HepG2 (cell line): ENCODE data around the gene NTN5. TPM values are rescaled to one million over a fixed set of nuclear protein-coding genes. Genes with fewer than 3 reads are reported as not detected.

ENCODE experiments used
- DNMT3B ChIP-seq: conservative IDR thresholded peaks from 2 replicates; pipeline ENCODE4 v1.6.1; 2016; ENCODE audit warnings: missing biosample characterization, control low read depth
- EP300 ChIP-seq, 3 experiments: sonication (generic) in 1 of 3; formaldehyde crosslinking in 1 of 3; IDR thresholded peaks; 2 replicates each; pipeline versions ENCODE4 v1.5.1 to v1.6.1; 2011 to 2020; ENCODE audit warnings: low read depth in 2 of 3, low read length in 2 of 3, borderline replicate concordance in 1 of 3, improper control_type of control experiment in 1 of 3, mild to moderate bottlenecking in 1 of 3, missing genetic modification reagents in 1 of 3, moderate library complexity in 1 of 3
- HOXA3 ChIP-seq: sonication (generic); formaldehyde crosslinking; IDR thresholded peaks from 2 replicates; pipeline ENCODE4 v1.5.0; 2020; ENCODE audit warnings: missing genetic modification reagents
- KLF16 ChIP-seq, 2 experiments: sonication (generic) in 1 of 2; formaldehyde crosslinking in 1 of 2; IDR thresholded peaks; 2 replicates each; pipeline versions ENCODE4 v1.6.1 to v1.8.0; 2016 to 2023; ENCODE audit warnings: missing genetic modification reagents in 2 of 2, missing compliant biosample characterization in 1 of 2
- MIER3 ChIP-seq: IDR thresholded peaks from 2 replicates; pipeline ENCODE4 v1.6.1; 2016; ENCODE audit warnings: missing compliant biosample characterization, borderline replicate concordance
- SCMH1 ChIP-seq: sonication (generic); formaldehyde crosslinking; IDR thresholded peaks from 2 replicates; pipeline ENCODE4 v1.9.0; 2021; ENCODE audit warnings: missing genetic modification reagents, mild to moderate bottlenecking, borderline replicate concordance
- SP1 ChIP-seq, 2 experiments: fragments of 450-650 bp in 1 of 2; sonication (generic) in 1 of 2; formaldehyde crosslinking in 1 of 2; IDR thresholded peaks; 2 replicates each; pipeline versions ENCODE4 v1.4.0 to v1.6.1; 2016 to 2020; ENCODE audit warnings: missing genetic modification reagents in 1 of 2
- TARDBP ChIP-seq: sonication (generic); formaldehyde crosslinking; IDR thresholded peaks from 2 replicates; pipeline ENCODE4 v1.8.0; 2022; ENCODE audit warnings: mild to moderate bottlenecking, missing genetic modification reagents
- TEAD3 ChIP-seq: optimal IDR thresholded peaks from 2 replicates; pipeline ENCODE3; 2016; ENCODE audit warnings: borderline replicate concordance
- ZNF17 ChIP-seq: sonication (generic); formaldehyde crosslinking; IDR thresholded peaks from 2 replicates; pipeline ENCODE4 v1.5.0; 2020; ENCODE audit warnings: mild to moderate bottlenecking, missing genetic modification reagents
- ZNF234 ChIP-seq: sonication (generic); formaldehyde crosslinking; conservative IDR thresholded peaks from 2 replicates; pipeline ENCODE4 v1.5.1; 2020; ENCODE audit warnings: mild to moderate bottlenecking, missing genetic modification reagents
- ZNF263 ChIP-seq: sonication (generic); formaldehyde crosslinking; IDR thresholded peaks from 2 replicates; pipeline ENCODE4 v1.4.0; 2020; ENCODE audit warnings: missing genetic modification reagents
- ZNF326 ChIP-seq: sonication (generic); formaldehyde crosslinking; IDR thresholded peaks from 2 replicates; pipeline ENCODE4 v1.4.0; 2020; ENCODE audit warnings: missing genetic modification reagents, borderline replicate concordance
- ZNF501 ChIP-seq: sonication (generic); formaldehyde crosslinking; IDR thresholded peaks from 2 replicates; pipeline ENCODE4 v1.5.1; 2020; ENCODE audit warnings: mild to moderate bottlenecking, moderate library complexity, missing genetic modification reagents
- ZNF552 ChIP-seq: sonication (generic); formaldehyde crosslinking; IDR thresholded peaks from 2 replicates; pipeline ENCODE4 v1.9.0; 2022; ENCODE audit warnings: missing genetic modification reagents, mild to moderate bottlenecking, borderline replicate concordance
- ZNF605 ChIP-seq: sonication (generic); formaldehyde crosslinking; IDR thresholded peaks from 2 replicates; pipeline ENCODE4 v1.8.0; 2022; ENCODE audit warnings: mild to moderate bottlenecking, missing genetic modification reagents
- ZNF746 ChIP-seq: sonication (generic); formaldehyde crosslinking; IDR thresholded peaks from 2 replicates; pipeline ENCODE4 v1.8.0; 2022; ENCODE audit warnings: mild to moderate bottlenecking, missing genetic modification reagents
- ZNF891 ChIP-seq: sonication (generic); formaldehyde crosslinking; IDR thresholded peaks from 2 replicates; pipeline ENCODE4 v1.5.0; 2020; ENCODE audit warnings: mild to moderate bottlenecking, missing genetic modification reagents
- polyA plus RNA-seq, 8 experiments: library from polyadenylated mRNA; depleted of rRNA in 3 of 8; stranded (reverse) in 7 of 8; unstranded in 1 of 8; fragments of >200 nt; fragmentation: Illumina TruSeq in 4 of 8; extraction: Trizol in 4 of 8; gene quantifications; 2 replicates each; pipeline versions ENCODE4 v1.2.1 to v1.2.3, GENCODE V29; 2011 to 2016; ENCODE audit warnings: low read depth in 4 of 8, missing spikeins in 1 of 8, mixed read lengths in 1 of 8; ENCODE audit not compliant: insufficient read depth in 1 of 8
- total RNA-seq, 5 experiments: library from RNA; depleted of rRNA; stranded (reverse); fragments of >200 nt; fragmentation: Illumina TruSeq; extraction: Trizol; gene quantifications; 2 replicates each; pipeline ENCODE4 v1.2.3, GENCODE V29; 2016; ENCODE audit warnings: low read depth in 1 of 5
- TF ChIP-seq, protein P1 (sequence below): IDR thresholded peaks from 2 replicates; pipeline ENCODE4 v1.6.1; 2016; ENCODE audit warnings: low read depth
- TF ChIP-seq, protein P2 (sequence below): sonication (generic); formaldehyde crosslinking; IDR thresholded peaks from 2 replicates; pipeline ENCODE4 v1.5.1; 2020; ENCODE audit warnings: missing genetic modification reagents, mild to moderate bottlenecking, borderline replicate concordance
- TF ChIP-seq, protein P3 (sequence below): sonication (generic); IDR thresholded peaks from 2 replicates; pipeline ENCODE4 v1.6.1; 2016; ENCODE audit warnings: low read depth, borderline replicate concordance
- TF ChIP-seq, protein P4 (sequence below): sonication (generic); formaldehyde crosslinking; IDR thresholded peaks from 2 replicates; pipeline ENCODE4 v1.4.0; 2020; ENCODE audit warnings: missing genetic modification reagents

NTN5 gene
- total and polyA plus RNA-seq, 2 of the 13 experiments (the other 11 are each of a cell fraction or from before 2014, with no cell fraction given), result 0.05 TPM; not detected in 1

DNA sequence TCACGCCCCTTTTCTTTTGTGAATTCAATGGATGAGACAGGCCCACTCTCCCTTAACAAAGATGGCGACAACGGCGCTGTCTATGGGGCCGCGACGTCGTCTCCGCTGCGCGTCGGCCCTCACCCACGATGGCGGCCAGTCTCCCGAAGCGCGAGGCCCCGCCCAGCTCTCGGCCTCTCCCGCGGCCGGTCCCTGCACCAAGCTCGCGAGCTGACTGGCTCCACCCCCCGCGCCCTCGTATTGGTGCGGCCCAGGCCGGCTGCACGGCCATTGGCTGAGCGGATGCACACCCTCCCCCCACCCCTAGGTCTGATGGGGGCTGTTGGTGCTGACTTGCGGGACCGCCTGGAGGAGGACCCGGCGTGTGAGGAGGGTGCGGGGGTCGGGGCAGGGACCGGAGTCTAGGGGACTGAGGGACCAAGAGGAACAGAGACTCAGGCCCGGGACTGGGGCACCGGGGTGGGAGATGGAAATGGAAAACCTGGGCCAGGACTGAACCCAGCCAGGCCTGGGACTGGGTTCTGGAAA is 48.7 kb downstream of the NTN5 start (continued):
- no peak for TF ChIP-seq ZNF326 (CRISPR knock-in tag)
- TF ChIP-seq MIER3, result 0 out of 2 replicates have a peak, but pooled peaks have one; percentile 20
- TF ChIP-seq, protein P1, sequence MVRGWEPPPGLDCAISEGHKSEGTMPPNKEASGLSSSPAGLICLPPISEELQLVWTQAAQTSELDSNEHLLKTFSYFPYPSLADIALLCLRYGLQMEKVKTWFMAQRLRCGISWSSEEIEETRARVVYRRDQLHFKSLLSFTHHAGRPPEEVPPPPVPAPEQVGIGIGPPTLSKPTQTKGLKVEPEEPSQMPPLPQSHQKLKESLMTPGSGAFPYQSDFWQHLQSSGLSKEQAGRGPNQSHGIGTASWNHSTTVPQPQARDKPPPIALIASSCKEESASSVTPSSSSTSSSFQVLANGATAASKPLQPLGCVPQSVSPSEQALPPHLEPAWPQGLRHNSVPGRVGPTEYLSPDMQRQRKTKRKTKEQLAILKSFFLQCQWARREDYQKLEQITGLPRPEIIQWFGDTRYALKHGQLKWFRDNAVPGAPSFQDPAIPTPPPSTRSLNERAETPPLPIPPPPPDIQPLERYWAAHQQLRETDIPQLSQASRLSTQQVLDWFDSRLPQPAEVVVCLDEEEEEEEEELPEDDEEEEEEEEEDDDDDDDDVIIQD, result no peak
- 0 out of 2 replicates have a peak, but pooled peaks have one; percentile 28 for TF ChIP-seq ZNF501 (CRISPR knock-in tag)
- TF ChIP-seq ZNF263 (CRISPR knock-in tag), result 0 out of 2 replicates have a peak, but pooled peaks have one; percentile 31
- TF ChIP-seq, protein P2, sequence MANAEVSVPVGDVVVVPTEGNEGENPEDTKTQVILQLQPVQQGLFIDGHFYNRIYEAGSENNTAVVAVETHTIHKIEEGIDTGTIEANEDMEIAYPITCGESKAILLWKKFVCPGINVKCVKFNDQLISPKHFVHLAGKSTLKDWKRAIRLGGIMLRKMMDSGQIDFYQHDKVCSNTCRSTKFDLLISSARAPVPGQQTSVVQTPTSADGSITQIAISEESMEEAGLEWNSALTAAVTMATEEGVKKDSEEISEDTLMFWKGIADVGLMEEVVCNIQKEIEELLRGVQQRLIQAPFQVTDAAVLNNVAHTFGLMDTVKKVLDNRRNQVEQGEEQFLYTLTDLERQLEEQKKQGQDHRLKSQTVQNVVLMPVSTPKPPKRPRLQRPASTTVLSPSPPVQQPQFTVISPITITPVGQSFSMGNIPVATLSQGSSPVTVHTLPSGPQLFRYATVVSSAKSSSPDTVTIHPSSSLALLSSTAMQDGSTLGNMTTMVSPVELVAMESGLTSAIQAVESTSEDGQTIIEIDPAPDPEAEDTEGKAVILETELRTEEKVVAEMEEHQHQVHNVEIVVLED, result peak; percentile 85
- TF ChIP-seq ZNF746 (CRISPR knock-in tag), result no peak
- TF ChIP-seq DNMT3B (CRISPR knock-in tag), result no peak
- TF ChIP-seq TEAD3 (CRISPR knock-in tag), result no peak
- 0 out of 2 replicates have a peak, but pooled peaks have one; percentile 42 for TF ChIP-seq ZNF891 (CRISPR knock-in tag)
- peak; percentile 98 for TF ChIP-seq HOXA3 (CRISPR knock-in tag)
- no peak for TF ChIP-seq ZNF17 (CRISPR knock-in tag)
- TF ChIP-seq SP1 (IDR thresholded peaks at IDR 0.05), result no peak
- TF ChIP-seq SP1 (CRISPR knock-in tag; IDR thresholded peaks at IDR 0.05), result peak; percentile 51; the same call in 1 of the 2 replicates
- 0 out of 4 replicates have a peak, but pooled peaks of 1 of the 2 experiments have one; percentile 9 for TF ChIP-seq EP300 (IDR thresholded peaks at IDR 0.05; ENCODE audit: low read depth in 2 of 2, low read length in 2 of 2)
- no peak for TF ChIP-seq EP300 (CRISPR knock-in tag; IDR thresholded peaks at IDR 0.05; ENCODE audit: borderline replicate concordance)
- TF ChIP-seq ZNF605 (CRISPR knock-in tag), result peak; percentile 41; the same call in 1 of the 2 replicates
- TF ChIP-seq KLF16 (CRISPR knock-in tag; IDR thresholded peaks at IDR 0.05), result 0 out of 4 replicates have a peak, but pooled peaks of 1 of the 2 experiments have one; percentile 16
- TF ChIP-seq, protein P3, sequence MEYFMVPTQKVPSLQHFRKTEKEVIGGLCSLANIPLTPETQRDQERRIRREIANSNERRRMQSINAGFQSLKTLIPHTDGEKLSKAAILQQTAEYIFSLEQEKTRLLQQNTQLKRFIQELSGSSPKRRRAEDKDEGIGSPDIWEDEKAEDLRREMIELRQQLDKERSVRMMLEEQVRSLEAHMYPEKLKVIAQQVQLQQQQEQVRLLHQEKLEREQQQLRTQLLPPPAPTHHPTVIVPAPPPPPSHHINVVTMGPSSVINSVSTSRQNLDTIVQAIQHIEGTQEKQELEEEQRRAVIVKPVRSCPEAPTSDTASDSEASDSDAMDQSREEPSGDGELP, result no peak
- peak; percentile 35; the same call in 1 of the 2 replicates for TF ChIP-seq TARDBP
- no peak for TF ChIP-seq SCMH1 (CRISPR knock-in tag)
- no peak for TF ChIP-seq ZNF552 (CRISPR knock-in tag)
- TF ChIP-seq, protein P4, sequence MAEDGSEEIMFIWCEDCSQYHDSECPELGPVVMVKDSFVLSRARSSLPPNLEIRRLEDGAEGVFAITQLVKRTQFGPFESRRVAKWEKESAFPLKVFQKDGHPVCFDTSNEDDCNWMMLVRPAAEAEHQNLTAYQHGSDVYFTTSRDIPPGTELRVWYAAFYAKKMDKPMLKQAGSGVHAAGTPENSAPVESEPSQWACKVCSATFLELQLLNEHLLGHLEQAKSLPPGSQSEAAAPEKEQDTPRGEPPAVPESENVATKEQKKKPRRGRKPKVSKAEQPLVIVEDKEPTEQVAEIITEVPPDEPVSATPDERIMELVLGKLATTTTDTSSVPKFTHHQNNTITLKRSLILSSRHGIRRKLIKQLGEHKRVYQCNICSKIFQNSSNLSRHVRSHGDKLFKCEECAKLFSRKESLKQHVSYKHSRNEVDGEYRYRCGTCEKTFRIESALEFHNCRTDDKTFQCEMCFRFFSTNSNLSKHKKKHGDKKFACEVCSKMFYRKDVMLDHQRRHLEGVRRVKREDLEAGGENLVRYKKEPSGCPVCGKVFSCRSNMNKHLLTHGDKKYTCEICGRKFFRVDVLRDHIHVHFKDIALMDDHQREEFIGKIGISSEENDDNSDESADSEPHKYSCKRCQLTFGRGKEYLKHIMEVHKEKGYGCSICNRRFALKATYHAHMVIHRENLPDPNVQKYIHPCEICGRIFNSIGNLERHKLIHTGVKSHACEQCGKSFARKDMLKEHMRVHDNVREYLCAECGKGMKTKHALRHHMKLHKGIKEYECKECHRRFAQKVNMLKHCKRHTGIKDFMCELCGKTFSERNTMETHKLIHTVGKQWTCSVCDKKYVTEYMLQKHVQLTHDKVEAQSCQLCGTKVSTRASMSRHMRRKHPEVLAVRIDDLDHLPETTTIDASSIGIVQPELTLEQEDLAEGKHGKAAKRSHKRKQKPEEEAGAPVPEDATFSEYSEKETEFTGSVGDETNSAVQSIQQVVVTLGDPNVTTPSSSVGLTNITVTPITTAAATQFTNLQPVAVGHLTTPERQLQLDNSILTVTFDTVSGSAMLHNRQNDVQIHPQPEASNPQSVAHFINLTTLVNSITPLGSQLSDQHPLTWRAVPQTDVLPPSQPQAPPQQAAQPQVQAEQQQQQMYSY (CRISPR knock-in tag), result peak; percentile 81
- TF ChIP-seq ZNF234 (CRISPR knock-in tag), result no peak
